HG02623 (cell line): ENCODE measurements around the gene BMF.

Experiments used
- ATAC-seq: cut with Tn5 transposase; IDR thresholded peaks from one replicate; pipeline ENCODE4 v1.9.1; 2021; ENCODE audit warnings: moderate library complexity; ENCODE audit not compliant: unreplicated experiment

Gene BMF

GRCh38 chr15:40050788-40051470, 57.8 kb downstream of the BMF start:
- no peak for ATAC-seq

GRCh38 chr15:40048926-40049475, 59.7 kb downstream of the BMF start:
- no peak for ATAC-seq

GRCh38 chr15:40048211-40048792, 60.4 kb downstream of the BMF start:
- ATAC-seq, result no peak

DNA sequence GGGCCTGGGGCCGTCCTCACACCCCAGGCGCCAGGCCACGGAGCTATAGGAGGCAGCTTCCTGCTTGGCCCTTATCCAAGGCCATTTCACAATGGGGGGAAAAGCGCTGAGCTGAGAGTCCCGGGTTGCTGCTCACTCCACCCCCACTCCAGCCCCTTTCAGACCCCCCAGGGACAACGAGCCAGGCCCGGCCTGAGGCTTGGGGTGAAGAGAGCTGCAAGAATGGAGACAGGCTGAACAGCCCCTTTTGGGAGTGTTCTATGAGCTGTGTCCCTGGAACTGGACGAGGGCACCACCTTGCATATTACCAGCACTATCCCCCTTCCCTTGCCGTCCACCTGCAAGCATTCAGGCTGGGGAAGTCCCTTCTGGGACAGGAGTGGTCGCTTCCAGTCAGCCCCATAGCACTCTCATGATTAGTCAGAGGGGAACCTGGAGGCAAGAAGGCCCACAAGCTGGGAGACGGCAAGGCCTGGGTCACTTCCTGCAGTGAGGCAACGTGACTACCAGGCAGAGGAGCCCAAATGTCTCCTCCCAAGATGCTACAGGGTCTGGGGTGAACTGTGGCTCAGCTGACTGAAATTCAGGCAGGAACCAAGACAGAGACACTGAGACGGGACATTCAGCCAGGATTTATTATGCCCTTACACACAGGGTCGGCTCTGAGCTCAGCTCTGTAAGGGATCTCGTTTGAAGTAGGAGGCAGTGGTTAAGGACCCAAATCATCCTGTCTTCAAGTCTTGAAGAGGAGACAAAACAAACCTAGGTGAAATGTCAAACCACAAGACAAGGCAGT, 61.1 kb downstream of the BMF start:
- ATAC-seq, result peak; percentile 55

GRCh38 chr15:40046721-40047414, 61.8 kb downstream of the BMF start:
- no peak for ATAC-seq

DNA sequence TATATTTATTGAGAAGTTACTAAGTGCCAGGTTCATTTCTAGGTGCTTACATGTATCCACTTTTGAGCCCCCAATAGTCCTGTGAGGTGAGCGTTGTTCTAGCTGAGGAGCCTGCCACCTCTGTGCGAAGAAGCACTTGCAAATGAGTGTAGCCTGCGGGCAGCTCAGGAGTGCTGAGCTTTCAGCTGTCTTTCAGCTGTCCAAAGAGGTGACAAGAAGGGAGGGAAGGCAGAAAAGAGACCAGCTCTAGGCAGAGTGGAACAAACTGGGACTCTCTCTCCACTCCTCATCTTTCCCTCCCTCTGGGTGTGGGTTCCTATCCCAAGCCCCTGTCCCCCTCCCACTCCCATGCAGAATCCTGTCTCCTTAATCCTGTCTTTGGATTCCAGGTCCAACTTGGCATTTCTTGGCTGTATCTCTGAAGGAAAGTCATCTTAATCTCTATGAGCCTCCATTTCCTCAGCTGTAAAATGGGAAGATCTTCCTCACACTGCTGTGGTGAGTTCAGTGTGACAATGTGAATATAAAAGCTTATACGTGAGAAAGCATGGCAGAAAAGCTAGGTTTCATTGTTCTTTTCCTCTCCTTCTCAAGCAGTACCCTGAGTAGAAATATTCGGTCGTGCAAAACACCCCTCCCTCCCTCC, 63.0 kb downstream of the BMF start:
- ATAC-seq, result no peak

DNA sequence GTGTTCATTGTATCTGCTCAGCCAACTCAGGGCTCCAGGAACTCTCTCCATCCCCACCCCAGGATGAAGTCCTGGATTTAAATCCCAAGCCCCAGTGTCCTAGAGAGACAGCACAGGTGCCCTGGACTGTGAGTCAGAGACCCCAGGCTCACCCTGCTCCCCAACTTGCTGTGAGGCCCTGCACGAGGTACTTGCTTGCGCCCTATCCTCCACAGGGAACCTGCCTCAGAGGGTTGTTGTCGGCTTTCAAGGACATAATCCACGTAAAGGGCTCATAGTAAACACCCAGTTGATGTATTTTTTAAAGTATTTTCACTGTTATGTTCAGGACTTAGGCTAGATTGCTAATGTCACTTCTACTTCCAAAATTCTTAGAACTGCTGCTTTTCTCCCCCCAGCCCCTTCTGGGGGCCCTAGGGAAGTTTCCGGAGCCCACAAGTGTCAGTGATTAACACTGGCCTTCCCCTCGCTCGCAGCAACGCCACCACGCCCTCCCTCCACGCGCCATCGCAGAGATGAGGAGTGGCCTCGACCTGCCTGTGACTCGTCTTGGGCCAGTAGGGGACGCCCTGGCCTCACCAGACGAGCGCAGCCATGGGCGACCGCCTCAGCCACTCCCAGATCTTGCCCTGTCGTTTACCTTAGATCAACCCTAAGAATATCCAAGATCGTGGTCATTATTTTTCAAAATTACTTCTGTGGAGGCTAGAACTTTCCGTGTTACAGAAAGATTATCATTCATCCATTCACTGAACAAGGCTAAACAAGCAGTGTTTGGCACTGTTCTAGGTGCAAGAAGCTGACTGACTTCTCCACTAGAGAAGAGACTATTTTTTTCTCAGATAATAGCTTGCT, 63.7 kb downstream of the BMF start:
- peak; percentile 60 for ATAC-seq

- no peak for ATAC-seq
Measured at GRCh38 chr15:40043927-40044716, 64.6 kb downstream of the BMF start.

GRCh38 chr15:40042791-40043320, 65.8 kb downstream of the BMF start:
- ATAC-seq, result no peak

DNA sequence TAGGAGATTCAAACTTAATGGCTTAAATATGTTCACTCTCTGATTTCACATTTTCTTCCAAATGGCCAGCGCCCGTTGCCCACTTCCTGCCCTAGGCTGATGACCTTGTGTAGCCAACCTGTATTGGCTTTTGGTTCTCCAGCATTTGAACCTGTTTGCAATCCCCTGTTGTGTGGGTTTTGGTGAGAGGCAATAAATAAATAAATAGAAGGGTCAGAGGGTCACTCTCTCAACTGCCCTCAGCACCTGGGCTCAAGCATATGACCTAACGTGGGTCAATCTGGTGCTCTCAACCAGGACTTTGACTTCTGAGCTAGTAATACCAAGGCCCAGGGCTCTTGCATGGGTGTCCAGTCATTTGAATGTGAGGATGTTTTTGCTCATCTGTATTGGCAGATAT, 67.9 kb downstream of the BMF start:
- ATAC-seq, result no peak

- ATAC-seq, result no peak
Measured at GRCh38 chr15:40040293-40040635, 68.4 kb downstream of the BMF start.

DNA sequence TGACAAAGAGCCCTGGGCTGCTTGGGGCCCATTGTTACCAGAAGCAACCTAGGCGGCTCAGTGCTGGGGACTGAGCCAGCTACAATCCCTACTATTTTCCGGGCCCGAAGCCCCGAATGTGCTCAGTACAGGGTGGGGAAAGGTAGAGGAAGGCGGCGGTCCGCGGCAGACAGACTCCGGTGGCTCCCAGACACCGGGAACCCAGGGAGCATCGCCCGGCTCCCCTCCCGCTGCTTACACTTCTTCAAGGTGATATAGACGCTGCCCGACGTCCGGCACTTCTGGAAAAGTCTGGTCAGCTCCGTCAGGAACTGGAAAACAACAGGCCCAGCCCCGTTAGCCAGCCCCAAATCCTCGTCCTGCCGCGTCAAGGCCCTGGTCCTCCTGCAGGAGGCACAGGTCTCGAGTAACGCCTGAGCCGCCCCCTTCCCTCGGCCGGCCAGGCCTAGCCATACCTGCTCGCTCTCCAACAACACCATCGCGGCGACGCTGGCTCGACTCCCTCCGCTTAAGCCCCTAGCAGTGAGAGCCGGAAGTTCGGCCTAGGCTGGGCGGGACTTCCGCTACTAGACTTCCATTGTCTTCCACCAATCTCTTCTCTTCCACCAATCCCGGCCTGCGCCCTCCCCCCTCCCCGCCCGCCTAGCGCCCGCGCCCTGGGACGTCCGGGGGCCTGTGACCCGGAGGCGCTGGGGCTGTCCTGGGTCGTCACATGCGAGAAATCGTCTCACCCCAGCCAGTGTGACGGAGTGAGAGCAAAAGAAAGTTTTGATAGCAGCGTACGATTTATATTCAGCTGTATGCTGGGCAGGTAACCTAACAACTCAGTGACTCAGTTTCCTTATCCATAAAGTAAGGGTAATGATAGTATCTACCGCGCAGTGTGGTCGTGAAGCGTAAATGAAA, 69.8 kb downstream of the BMF start, which contains the start of gene SRP14:
Gene SRP14 (minus strand): TSS at position 544 of the 906 bp plus-strand sequence. CDS start 65 bp downstream, at position 479.
- peak; percentile 93 for ATAC-seq

DNA sequence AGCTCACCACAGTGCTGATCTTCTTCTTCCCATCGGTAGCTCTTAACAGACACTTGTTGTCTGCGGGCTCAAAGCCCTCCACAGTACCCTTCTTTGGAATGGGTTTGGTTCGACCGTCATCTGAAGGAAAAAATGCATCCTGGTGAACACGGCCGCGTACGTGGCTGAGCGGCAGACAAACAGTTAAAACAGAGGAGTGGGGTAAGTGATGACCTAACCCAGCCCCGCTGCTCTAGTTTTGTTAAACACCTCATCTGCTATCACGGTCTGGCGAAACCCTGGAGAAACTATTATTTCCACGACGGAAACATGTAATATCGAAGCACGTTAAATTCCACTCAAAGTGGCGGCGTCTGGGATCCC, 70.4 kb downstream of the BMF start:
- no peak for ATAC-seq
